Endothelial cell of umbilical vein (primary cell): ENCODE measurements around the gene FEN1.

Source experiments
- CTCF ChIP-seq, 2 donors: IDR thresholded peaks; 1 replicate in 1 of 2; 2 replicates in 1 of 2; pipeline ENCODE4 v1.5.1; 2011; ENCODE audit warnings: low read length in 2 of 2, mild to moderate bottlenecking in 2 of 2, moderate library complexity in 2 of 2, control low read depth in 1 of 2, inconsistent platforms in 1 of 2, low read depth in 1 of 2; ENCODE audit not compliant: insufficient read depth in 1 of 2; ENCODE audit errors: extremely low read depth in 1 of 2
- EZH2 ChIP-seq: IDR thresholded peaks from 2 replicates; pipeline ENCODE4 v1.6.1; 2012; ENCODE audit warnings: borderline replicate concordance, low read depth, mild to moderate bottlenecking, moderate library complexity, low read length, inconsistent platforms; ENCODE audit not compliant: severe bottlenecking
- JUN ChIP-seq: IDR thresholded peaks from 2 replicates; pipeline ENCODE4 v1.6.1; 2011; ENCODE audit warnings: borderline replicate concordance, low read depth; ENCODE audit not compliant: insufficient read length, insufficient read depth
- MYC ChIP-seq: IDR thresholded peaks from one replicate; pipeline ENCODE4 v1.6.1; 2011; ENCODE audit warnings: mild to moderate bottlenecking, low read depth, low read length
- POLR2A ChIP-seq: IDR thresholded peaks from 2 replicates; pipeline ENCODE4 v1.6.1; 2012; ENCODE audit warnings: low read depth, mild to moderate bottlenecking, control low read depth, low read length
- POLR2AphosphoS5 ChIP-seq: IDR thresholded peaks from 2 replicates; pipeline ENCODE4 v1.6.1; 2012; ENCODE audit warnings: low read depth, mild to moderate bottlenecking, control low read depth, low read length, moderate library complexity; ENCODE audit not compliant: insufficient read depth

DNA sequence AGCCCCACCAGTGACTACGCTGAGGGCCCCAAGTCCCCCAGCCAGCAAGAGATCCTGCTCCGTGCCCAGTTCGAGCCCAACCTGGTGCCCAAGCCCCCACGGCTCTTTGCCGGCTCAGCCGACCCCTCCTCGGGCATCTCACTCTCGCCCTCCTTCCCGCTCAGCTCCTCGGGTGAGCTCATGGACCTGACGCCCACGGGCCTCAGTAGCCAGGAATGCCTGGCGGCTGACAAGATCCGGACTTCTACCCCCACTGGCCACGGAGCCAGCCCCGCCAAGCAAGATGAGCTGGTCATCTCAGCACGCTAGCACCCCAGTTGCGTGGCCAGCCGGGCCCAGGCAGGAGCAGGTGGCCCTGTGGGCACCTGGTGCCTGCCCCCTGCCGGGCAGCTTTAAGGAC is 48.5 kb upstream of the FEN1 start:
- TF ChIP-seq POLR2AphosphoS5, result no peak
- no peak for TF ChIP-seq POLR2A
- no peak for TF ChIP-seq CTCF (IDR thresholded peaks at IDR 0.05; ENCODE audit: extremely low read depth in 1 of 2, insufficient read depth in 1 of 2, low read depth in 1 of 2, low read length in 2 of 2)
- TF ChIP-seq EZH2, result no peak
- TF ChIP-seq MYC, result no peak
- no peak for TF ChIP-seq JUN
